Measurements from ENCODE around the gene AQP12B. TPM values are rescaled to one million over a fixed set of nuclear protein-coding genes. Genes with fewer than 3 reads are reported as not detected.

The AQP12B gene
- total and polyA plus RNA-seq, 2 donors from 2014 or later, result not detected

- Histone ChIP-seq H3K4me3 (ENCODE audit: low read length in 3 of 3) (no peak overlapping the region), H3K36me3 (ENCODE audit: control insufficient read depth in 2 of 3, insufficient read depth in 3 of 3, low read length in 3 of 3) (no peaks in the 10 kb centered on the region), H3K9ac (ENCODE audit: low read length in 3 of 3) (no peak overlapping the region), H3K9me3 (ENCODE audit: control insufficient read depth in 2 of 3, insufficient read depth in 1 of 3, low read length in 3 of 3) (no peaks in the 10 kb centered on the region), H3K27me3 (ENCODE audit: control insufficient read depth, insufficient read depth, low read length) (no peaks in the 10 kb centered on the region), H3K4me1 (ENCODE audit: control insufficient read depth in 2 of 3, insufficient read depth in 2 of 3, low read depth in 1 of 3, low read length in 3 of 3) (no peaks in the 10 kb centered on the region), H3K27ac (ENCODE audit: low read depth in 2 of 2, low read length in 2 of 2) (no peak overlapping the region)
- FAIRE-seq (no peak), DNase-seq (no peak)
- TF ChIP-seq, protein P1, sequence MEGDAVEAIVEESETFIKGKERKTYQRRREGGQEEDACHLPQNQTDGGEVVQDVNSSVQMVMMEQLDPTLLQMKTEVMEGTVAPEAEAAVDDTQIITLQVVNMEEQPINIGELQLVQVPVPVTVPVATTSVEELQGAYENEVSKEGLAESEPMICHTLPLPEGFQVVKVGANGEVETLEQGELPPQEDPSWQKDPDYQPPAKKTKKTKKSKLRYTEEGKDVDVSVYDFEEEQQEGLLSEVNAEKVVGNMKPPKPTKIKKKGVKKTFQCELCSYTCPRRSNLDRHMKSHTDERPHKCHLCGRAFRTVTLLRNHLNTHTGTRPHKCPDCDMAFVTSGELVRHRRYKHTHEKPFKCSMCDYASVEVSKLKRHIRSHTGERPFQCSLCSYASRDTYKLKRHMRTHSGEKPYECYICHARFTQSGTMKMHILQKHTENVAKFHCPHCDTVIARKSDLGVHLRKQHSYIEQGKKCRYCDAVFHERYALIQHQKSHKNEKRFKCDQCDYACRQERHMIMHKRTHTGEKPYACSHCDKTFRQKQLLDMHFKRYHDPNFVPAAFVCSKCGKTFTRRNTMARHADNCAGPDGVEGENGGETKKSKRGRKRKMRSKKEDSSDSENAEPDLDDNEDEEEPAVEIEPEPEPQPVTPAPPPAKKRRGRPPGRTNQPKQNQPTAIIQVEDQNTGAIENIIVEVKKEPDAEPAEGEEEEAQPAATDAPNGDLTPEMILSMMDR (IDR thresholded peaks at IDR 0.05; ENCODE audit: borderline replicate concordance, extremely low read depth, insufficient read depth), result no peak
- intact Hi-C loops (cut with DNase I), result no loop called here
Observed at GRCh38 chr2:240728827-240729226, 46.1 kb upstream of the AQP12B start.

DNA sequence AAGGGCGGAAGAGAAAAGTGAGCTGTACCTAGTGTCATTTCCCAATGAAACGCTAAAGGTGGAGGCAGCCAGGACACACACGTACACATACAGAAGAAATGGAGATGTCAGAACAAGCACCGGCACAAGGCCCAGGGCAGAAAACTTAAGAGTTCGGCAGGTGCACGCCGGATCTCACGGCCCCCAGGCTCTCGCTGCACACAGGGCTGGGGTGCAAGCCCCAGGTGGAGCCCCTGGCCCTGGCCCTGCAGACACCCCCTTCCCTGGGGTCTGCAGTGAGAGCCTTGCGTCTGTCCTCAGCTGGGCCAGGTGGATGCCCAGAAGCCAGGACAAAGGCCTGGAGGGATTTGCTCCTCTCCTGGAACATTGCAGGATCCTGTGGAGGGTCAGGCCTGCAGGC is 45.7 kb upstream of the AQP12B start:
- H3K4me3 ChIP-seq (ENCODE audit: low read length in 3 of 3), result no peak overlapping the region
- FAIRE-seq (no peak), DNase-seq (no peak)
- H3K9ac ChIP-seq (ENCODE audit: low read length in 3 of 3), result no peak overlapping the region
- TF ChIP-seq, protein P1 (IDR thresholded peaks at IDR 0.05; ENCODE audit: borderline replicate concordance, extremely low read depth, insufficient read depth), result no peak
- no peaks in the 10 kb centered on the region for H3K9me3 ChIP-seq (ENCODE audit: control insufficient read depth in 2 of 3, insufficient read depth in 1 of 3, low read length in 3 of 3)
- H3K27me3 ChIP-seq (ENCODE audit: control insufficient read depth, insufficient read depth, low read length), result no peaks in the 10 kb centered on the region
- no peaks in the 10 kb centered on the region for H3K36me3 ChIP-seq (ENCODE audit: control insufficient read depth in 2 of 3, insufficient read depth in 3 of 3, low read length in 3 of 3)
- H3K4me1 ChIP-seq (ENCODE audit: control insufficient read depth in 2 of 3, insufficient read depth in 2 of 3, low read depth in 1 of 3, low read length in 3 of 3), result no peaks in the 10 kb centered on the region
- no peak overlapping the region for H3K27ac ChIP-seq (ENCODE audit: low read depth in 2 of 2, low read length in 2 of 2)
- intact Hi-C loops (cut with DNase I), result no loop called here

DNA sequence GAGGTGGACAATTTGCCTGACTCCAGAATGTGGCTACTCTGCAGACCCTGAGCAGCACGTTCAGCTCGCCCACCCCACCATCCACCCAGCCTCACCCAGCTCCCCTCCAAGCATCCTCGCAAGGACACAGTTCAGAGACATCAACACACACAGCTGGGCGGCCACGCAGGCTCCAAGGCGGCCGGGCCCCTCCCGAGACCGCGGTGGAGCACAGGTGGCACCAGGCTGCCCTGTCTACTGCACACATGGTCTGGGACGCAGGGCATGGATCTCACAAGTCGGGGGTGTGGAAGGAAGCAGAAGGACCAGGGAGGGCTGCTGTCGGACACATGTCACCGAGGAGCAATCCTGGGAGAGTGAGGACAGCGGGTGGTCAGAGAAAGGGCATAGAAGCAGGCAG is 45.2 kb upstream of the AQP12B start:
- FAIRE-seq, result no peak
- TF ChIP-seq, protein P1 (IDR thresholded peaks at IDR 0.05; ENCODE audit: borderline replicate concordance, extremely low read depth, insufficient read depth), result no peak
- H3K4me3 ChIP-seq (ENCODE audit: low read length in 3 of 3), result no peak overlapping the region
- H3K9ac ChIP-seq (ENCODE audit: low read length in 3 of 3), result no peak overlapping the region
- no peaks in the 10 kb centered on the region for H3K9me3 ChIP-seq (ENCODE audit: control insufficient read depth in 2 of 3, insufficient read depth in 1 of 3, low read length in 3 of 3)
- no peaks in the 10 kb centered on the region for H3K4me1 ChIP-seq (ENCODE audit: control insufficient read depth in 2 of 3, insufficient read depth in 2 of 3, low read depth in 1 of 3, low read length in 3 of 3)
- no peak overlapping the region for H3K27ac ChIP-seq (ENCODE audit: low read depth in 2 of 2, low read length in 2 of 2)
- no peaks in the 10 kb centered on the region for H3K27me3 ChIP-seq (ENCODE audit: control insufficient read depth, insufficient read depth, low read length)
- DNase-seq, result no peak
- intact Hi-C loops (cut with DNase I), result no loop called here
- H3K36me3 ChIP-seq (ENCODE audit: control insufficient read depth in 2 of 3, insufficient read depth in 3 of 3, low read length in 3 of 3), result no peaks in the 10 kb centered on the region

DNA sequence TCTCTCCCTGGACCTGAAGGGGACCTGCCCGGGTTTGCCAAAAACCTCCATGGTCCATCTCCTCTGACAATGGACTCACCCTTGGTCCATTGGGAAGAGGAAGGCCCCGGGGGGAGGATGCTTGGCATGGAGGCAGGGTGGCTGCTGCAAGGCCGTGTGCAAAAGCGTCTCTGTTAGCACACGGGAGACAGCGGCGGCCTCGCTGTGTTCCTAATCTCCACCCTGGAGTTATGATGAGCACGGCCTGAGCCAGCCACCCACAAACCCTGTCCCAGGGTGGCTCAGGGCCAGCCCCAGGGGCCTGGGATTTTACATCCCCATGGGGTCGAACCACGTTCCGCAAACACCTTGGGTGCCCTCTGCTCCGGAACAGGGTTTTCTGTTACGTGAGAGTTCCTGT is 44.8 kb upstream of the AQP12B start:
- Histone ChIP-seq H3K9me3 (ENCODE audit: control insufficient read depth in 2 of 3, insufficient read depth in 1 of 3, low read length in 3 of 3) (no peaks in the 10 kb centered on the region), H3K27ac (ENCODE audit: low read depth in 2 of 2, low read length in 2 of 2) (no peak overlapping the region), H3K27me3 (ENCODE audit: control insufficient read depth, insufficient read depth, low read length) (no peaks in the 10 kb centered on the region), H3K4me3 (ENCODE audit: low read length in 3 of 3) (no peak overlapping the region), H3K9ac (ENCODE audit: low read length in 3 of 3) (no peak overlapping the region), H3K4me1 (ENCODE audit: control insufficient read depth in 2 of 3, insufficient read depth in 2 of 3, low read depth in 1 of 3, low read length in 3 of 3) (no peaks in the 10 kb centered on the region), H3K36me3 (ENCODE audit: control insufficient read depth in 2 of 3, insufficient read depth in 3 of 3, low read length in 3 of 3) (no peaks in the 10 kb centered on the region)
- no peak for DNase-seq
- intact Hi-C loops (cut with DNase I), result no loop called here
- TF ChIP-seq, protein P1 (IDR thresholded peaks at IDR 0.05; ENCODE audit: borderline replicate concordance, extremely low read depth, insufficient read depth), result no peak
- FAIRE-seq, result no peak
